CD4-positive, alpha-beta T cell treated with Interferon gamma for 1 hour (primary cell): ENCODE data around the gene COX5B.
"Not testable (repeated sequence)": the region's sequence is repeated elsewhere in the genome, so short reads cannot be mapped to it uniquely, and the experiment has no call there.

Experiments used
- DNase-seq: peaks from one replicate; pipeline ENCODE4 v3.0.0-alpha.2; 2020

Gene COX5B

DNA sequence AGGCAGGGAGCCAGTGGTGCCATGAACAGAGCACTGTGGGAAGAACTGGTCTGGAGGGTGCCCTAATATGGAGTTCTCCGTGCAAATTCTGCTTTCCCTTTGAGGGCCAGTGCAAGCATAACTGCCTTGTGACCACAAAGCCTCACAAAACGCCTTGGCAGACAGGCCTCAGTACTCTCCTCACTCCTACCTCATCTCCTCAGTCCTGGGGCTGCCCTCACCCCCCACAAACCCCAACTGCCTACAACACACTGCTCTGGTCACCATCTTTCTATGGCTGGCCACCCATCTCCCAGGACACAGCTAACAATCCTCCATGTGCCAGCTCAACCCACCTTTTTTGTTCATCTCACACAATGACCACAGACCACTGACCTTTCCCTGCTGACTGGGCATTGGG lies 8.9 kb downstream of the COX5B start:
- no peak for DNase-seq

DNA sequence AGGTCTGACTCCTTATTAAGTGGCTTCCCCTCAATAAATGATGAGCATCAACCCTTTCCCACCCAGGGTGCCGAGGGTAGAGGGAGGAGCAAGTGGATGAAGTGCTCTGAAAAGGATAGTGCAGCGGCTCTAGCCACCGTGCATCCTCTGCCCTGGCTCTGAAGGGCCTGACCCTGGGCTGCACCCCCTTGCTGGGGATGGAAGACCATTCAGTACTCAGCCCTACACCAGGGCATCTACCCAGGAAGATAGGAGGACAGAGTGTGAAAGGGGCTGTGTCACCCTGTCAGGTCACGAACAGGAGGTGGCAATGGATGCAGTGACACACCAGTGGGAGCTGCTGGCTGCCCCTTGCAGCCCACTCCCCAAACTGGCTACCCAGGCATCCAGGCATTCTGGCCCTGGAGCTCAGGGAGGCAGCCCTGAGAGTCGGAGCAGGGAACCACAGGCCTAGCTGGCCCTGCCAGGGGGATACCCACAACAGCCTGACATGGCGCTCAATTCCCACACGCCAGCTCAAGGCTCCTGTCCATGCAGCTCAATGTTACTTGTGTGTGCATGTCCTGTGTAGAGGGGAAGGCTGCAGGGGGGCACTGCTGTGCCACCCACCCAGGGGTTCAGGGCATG lies 10.4 kb downstream of the COX5B start:
- no peak for DNase-seq

DNA sequence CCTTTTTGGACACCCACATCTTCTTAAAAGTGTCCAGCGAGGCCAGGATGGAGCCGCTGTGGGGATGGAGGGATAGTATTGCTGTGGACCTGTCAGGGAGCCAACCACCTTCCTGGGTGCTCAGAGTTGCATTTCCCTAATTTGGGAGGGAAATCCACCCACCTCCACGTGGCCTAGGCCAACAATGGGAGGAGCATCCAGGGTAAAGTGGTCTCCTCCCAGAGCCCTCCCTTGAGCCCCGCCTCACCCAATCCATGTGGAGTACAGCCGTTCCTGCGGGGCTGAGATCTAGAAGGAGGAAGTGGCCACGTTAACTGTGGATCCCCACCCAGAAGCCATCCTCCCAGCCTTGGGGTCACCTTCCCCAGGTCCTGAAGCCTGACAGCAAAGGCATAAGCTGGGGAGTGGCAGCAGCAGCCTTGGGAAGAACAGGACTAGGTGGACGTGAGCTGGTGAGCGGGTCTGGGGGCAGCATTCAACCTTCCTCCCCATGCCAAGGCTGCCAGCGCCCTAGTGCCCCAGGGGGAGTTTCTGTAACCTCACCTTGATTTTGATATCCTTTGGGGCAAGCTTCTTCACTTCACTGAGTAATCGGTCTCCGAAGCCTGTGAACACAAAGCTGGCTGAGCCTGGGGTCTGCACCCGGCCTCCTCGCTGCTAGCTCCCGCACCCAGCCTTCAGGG lies 11.2 kb downstream of the COX5B start:
- no peak for DNase-seq

DNA sequence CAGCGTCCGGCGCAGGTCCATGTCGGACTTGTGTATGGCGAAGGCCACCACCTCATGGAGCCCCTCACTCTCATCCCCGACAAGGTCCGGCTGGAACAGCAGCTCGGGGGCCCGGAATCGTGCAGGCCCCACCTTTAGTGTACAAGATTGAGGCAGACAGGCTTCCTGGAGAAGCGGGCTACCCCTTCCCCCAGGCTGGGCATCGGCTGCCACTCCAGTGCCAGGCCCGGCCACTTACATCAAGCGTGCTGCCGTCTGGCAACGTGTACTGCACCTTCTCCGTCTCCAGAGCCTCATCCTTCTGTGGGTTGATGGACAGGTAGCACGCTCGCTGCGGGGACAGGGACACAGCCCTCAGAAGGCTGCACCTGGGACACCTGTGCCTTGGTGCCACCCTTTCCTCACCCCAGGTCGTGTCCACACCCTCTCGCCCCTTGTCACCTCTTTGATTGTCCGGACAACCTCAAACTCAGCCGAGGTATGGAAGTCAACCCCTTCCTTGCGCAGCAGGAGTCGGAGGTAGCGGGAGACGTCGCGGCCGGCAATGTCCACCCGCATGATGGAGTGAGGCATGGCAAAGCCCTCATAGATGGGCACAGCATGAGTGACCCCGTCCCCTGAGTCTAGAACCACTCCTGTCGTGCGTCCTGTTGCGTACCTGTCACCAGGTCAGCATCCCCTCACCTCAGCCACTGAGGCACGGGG lies 12.3 kb downstream of the COX5B start:
- no peak for DNase-seq

DNA sequence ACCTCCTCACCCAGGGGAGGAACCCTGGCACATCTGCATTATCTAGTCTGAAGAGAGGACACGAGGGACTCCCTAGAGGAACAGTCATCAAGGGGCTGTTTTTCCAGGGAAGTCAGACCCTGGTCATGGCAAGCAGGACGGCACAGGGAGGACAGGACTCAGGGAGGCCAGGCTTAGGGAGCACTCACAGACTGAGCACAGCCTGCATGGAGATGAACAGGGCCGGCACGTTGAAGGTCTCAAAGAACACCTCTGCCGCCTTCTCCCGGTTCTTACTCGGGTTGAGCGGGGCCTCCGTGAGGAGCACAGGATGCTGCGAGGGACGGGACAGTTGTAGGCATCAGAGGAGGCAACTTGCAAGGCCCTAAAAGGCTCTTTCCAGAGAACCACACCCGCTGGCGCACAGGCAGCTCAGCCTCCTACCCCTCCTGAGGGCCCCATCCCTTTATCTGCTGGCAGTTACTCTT lies 12.9 kb downstream of the COX5B start:
- DNase-seq, result no peak

DNA sequence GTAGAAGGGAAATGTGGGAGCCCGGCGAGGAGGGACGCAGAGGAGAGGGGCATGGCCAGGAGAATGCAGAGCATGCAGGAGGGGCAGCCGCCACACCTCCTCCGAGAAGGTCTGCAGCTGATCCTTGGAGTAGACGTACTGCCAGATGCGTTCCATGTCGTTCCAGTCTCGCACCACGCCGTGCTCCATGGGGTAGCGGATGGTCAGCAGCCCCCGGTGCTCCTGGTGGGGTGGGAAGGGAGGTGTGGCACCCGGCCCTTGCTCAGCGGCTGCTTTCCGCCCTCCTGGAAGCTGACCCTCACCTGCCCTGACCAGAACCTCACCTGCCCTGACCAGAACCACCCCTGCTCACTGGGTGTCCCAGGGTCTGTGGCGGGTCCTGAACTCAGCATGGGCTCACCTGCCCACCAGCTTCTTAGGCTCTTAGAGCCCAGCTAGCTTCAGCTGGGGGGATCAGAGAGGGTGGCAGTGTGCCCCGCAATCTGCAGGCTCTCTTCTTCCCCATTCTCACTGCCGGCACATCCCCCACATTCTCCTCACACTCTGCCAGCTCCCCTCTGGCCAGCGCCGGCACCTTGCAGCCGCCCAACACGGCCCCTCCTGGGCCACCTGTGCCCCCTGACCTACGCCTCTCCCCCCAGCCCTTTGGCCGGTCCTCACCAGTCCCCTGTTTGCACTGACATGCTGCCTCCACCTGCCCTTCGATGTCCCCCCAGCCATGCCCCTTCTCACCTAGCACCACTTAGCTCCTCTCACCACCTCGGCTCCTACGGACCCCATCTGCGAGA lies 13.6 kb downstream of the COX5B start:
- no peak for DNase-seq

DNA sequence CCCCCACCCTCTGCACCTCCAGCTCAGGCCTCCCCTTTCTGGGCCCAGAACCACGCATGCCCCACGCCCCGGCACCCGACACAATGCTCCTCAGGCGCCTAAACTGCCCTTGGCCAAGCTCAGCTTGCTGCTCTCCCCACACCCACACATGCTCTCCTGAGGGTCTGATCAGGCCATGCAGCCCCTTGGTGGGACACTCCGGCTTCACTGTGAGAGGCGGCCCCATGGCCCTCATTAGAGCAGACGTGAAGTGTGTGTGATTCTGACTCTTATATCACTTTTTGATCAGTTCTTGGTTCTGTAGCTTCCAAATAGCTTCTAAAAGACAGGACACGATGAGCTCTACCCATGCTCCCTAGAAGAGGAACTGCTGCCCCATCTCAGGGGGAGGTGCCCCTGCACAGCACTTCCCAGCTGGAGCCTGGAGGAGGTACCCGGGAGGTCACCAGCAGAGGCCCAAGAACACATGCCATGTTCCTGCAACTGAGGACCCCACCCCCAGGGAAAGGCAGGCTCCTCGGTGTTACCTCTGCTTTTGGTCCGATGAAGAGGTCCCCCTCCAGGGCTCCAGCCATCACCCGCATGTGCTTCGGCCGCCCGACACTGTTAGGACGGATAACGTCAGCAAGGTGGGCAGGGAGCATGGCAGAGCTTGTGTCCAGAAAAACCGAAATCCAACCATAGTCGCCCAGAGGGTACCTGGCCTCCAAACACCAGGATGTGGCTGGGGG lies 14.3 kb downstream of the COX5B start:
- DNase-seq, result no peak

DNA sequence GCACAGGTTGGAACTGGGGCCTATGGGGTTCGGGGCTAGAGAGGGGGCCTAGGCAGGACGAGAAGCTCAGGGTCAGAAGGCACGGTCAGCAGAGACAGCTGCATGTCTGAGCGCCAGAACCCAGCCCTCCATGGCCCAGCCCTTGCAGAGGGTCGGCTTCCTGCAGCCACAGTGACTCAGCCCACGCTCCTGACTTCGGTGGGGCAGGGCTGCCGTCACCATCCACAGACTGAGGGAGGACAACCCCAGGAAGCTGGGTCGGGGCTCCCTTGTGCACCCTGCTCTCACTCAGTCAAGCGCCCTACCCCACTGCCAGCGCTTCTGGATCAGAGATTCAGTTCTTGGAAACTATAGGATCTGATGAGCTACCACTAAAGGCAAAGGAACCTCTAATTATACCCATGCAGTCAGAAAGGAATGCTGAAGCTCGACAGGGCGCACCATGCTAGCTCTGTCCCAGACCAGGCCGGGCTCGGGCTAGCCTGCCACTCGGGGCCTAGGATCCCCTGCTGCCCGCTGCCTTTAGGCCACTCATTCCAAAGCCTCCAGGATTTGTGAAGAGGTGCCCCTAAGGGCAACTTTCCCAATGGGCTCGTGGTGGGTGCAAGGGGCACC lies 15.0 kb downstream of the COX5B start:
- DNase-seq, result no peak

DNA sequence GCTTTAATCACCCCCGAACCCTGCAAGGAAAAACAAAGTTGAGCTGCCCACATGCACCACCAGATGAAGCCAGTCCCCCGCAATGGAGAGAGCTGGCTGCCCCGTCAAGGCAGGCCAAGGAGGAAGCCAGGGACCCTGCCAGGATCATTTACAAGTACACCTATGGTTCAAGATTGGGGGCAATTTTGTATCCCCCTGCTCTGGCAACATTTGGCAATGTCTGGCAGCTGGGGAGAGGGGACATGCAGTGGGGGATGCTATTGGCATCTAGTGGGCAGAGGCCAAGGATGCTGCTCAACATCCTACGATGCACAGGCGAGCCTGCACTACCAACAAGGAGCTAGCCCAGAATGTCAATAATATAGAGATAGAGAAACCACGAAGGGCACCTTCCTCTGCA lies 16.1 kb downstream of the COX5B start:
- no peak for DNase-seq

DNA sequence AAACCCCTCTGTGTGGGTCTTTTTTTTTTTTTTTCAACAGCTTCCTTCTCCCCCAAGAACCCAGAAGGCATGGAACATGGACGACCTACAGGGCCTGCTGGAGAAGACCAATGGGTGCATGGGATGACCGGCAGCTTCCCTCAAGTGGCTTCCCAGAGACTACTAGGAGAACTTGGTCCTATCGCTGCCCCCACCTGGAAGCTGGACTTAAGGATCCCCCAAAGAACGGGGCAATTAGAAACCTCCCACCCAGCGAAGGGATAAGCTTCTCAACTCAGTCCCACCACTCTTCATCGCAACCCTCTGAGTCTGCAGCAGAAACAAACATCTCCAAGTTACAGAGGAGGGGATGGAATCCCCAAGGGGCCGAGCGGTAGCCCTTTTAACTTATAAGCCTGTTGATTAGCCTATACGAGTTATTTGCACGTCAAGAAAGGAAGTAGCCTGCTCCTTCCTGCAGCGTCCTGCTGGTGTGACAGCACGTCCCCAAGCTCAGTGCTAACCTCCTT lies 16.6 kb downstream of the COX5B start:
- DNase-seq, result no peak

DNA sequence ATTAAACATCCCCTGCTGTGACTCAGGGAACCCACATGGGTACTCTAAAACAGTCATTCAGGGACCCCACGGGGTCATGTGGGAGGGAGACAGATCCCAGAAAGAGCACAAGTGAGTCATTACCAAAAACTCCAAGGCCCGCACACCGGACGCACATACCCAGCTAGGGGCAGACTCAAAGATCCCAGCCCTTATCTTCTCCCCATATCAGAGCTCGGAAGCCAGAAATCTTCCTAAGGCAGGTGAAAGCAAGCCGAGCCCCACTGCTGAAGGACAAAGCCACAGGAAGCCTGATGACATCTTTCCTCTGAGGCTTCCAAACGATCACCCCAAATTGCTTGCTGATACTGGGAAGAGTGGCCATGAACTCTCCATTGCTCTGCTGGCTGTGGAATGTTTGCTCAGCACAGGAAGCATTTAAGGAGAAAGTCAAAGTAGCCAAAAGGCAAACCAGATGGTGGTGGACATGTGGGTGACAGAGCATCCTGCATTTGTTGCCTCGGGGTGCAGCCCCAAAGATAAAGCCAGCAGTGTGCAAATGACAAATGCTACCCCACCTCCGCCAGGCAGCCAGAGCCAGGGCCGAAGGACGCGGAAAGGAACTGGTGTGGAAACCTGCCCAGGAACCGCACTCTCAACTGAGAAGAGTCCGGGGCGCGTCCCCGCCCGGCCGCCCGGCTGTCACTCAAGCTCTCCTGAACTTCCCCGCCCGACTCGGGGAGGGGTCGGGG lies 17.2 kb downstream of the COX5B start:
- peak; percentile 67 for DNase-seq

DNA sequence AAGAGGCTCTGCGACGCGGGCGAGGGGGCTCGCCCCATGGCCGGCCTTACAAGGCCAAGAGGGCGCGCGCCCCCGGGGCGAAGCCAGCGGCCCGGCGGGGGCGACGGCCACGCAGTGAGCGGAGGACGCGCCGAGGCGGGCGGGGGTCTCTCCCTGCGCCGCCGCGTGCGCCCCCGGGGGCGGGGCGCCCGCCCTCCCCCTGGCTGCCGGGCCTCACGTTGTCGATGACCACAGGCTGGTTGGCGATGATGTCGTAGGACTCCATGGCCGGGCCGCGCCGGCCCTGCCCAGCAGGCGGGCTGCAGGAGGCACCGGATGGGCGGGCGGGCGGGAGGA lies 17.7 kb downstream of the COX5B start:
- no peak for DNase-seq

DNA sequence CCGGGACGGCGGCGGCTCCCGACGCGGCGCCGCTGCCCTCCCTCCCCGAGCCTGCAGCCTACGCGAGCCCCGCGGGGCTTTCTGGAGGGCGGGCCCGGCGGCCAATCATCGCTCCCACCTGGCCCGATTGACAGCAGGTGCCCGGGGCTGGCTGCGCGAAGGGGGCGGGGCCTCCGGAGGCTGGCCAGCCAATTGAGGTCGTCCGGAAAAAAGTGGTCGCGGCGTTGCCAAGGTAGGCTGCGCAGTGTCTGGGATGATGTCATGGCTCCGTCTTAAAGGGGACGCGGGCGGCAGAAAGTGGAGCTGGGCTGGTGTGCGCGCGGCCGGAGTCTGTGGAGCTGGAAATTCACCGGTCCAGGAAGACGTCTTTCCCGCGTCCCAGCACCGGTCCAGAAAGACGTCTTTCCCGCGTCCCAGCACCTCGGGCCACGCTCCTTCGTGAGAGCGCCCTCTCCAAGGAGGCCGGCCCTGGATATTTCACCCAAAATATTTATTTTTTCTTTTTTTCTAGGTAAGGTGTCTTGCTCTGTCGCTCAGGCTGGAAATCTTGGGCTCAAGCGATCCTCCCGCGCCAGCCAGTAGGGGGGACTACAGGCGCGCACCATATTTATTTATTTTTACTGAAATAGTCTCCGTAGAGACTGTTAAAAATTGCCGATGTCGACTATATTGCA lies 18.2 kb downstream of the COX5B start, which contains the start of gene ACTR1B:
Gene ACTR1B (minus strand): TSS at position 83 of the 674 bp plus-strand sequence. CDS start 154 bp downstream, outside the sequence.
- peak; percentile 99 for DNase-seq

DNA sequence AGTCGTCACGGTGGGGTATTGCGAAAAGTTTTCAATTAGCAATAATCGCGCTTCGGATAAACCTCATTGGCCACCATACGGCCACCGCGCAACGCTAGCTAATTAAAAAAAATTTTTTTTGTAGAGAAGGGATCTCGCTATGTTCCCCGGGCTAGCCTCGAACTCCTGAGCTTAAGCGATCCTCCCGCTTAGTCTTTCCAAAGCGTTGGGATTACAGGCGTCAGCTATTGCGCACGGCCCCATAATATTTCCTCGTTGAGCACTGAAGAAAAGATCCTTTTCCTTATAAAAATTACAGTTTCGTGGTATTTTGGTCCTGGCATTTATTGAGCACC lies 18.7 kb downstream of the COX5B start:
- no peak for DNase-seq

DNA sequence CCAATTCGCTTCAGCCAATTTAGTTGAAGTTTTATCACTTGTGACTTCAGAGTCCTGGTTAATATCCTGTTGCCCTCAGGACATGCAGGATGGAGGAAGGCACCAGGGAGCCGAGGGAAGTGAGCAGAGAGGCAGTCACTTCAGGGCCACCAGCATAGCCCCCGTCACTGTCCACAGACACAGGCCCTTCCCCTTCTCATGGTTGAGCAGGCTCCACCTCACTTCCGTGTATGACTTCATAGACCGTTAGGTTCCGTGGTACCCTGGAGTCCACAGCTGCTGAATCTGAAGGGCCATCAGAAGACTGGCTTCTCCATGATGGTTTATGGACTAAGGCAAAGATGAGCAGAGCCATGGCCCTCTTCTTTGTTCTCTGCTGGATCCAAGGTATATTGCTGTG lies 23.6 kb downstream of the COX5B start, which contains the start of gene C2orf92:
Gene C2orf92 (plus strand): TSS at position 266 of the 400 bp plus-strand sequence. CDS start 76 bp downstream, at position 342.
- DNase-seq, result no peak

DNA sequence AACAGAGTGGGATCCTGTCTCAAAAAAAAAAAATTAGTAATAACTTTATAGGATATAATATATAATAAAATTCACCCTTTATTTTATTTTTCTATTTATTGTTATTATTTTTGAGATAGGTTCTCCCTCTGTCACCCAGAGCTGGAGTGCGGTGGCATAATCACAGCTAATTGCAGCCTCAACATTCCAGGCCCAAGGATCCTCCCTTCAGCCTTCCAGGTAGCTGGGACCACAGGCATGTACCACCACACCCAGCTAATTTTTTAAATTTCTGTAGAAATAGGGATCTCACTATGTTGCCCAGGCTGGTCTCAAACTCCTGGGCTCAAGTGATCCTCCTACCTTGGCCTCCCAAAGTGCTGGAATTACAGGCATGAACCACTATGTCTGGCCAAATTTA lies 24.6 kb downstream of the COX5B start:
- no peak for DNase-seq

DNA sequence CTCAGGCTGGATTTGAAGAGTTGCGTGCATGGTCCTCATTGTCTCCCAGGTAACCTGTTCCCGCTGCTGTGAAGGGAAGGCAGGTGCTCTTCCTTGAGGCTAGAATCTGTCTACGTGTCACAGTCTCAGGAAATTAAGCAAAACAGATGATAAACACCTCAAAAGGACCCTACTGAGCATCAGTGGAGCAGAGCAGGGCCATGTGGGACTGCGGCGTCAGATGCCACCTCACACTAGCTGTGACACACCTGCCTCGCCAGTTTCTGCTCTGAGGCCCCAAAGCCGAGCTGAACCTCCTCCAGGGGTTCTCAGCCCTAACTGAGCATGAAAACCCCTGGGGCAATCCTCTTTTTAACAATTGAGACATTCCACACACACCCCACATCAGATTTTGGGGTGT lies 25.7 kb downstream of the COX5B start:
- DNase-seq, result no peak

DNA sequence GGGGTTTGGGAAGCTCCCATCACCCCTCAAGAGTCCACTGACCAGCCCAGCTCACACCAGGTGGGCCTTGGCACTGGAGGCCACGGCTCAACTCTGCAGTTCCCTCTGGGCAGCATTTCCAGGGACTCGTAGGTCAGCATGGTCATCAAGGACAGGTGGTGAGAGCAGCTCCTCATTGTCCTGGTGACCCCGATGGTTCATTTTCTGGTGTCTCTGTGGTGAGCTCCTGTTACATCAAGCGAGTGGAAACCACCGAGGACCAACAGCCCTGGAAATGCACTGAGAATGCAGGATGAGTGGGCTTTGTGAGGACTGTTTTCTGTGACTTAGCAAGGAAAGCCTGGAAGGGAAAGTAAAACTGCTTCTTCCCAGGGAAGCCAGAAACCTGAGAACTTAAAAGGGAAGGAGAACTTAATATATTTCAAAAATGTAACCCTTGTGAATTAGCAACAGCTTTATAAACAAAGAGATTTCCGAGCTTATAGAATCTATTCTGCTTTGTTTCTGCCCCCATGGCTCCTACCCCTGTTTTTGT lies 26.8 kb downstream of the COX5B start:
- not testable (repeated sequence) for DNase-seq

DNA sequence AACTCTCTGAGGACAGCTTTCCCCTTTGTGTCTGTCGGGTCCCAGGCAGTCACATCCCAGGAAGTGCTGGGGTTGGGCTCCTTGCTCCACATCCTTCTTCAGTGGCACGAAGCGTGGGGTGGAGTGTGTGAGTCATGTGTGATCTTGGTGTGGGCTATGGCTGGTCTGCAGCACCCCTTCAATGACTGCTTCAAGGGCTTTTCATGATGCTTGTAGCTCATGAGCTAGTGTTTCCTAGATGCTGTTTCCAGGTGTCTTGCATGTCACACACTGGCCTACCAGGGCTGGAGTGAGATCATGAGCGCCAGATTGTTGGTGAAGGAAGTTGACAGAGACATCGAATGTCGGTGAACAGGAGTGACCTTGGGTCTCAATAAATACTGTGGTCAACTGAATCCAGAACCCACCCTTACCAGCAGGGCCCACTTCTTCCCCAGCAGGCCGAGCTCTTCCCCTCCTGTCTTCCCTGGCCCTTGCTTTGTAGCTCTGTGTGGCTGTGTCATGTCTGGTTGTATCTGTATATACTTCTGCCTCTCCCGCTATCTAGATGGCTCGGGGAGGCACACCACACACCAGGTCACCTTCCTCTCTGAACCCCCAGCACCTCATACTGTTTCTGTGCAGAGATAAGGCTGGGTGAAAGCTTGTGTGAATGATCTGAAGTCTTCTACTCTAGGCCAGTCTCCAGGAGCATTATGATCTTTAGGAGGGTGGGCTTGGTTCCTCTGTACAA lies 27.5 kb downstream of the COX5B start:
- no peak for DNase-seq

DNA sequence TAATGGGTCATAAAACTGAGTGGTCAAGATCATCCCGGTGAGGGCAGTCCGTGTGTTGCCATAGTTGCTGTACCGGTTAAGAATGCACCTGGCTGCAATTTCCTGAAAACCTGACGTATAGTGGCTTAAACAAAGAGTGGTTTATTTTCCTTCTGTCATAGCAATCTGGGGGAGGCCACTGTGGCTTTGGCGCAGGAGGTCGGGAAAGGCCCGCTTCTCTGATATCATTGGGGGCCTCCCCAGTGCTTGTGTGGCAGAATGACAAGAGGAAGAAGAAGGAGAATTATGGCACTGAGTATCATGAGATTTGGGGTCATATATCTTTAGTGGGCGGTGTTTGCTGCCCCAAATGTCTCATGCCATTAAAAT lies 28.0 kb downstream of the COX5B start:
- DNase-seq, result no peak
